ENCODE measurements around the gene EHD4. TPM values are rescaled to one million over a fixed set of nuclear protein-coding genes. Genes with fewer than 3 reads are reported as not detected.

EHD4 gene
- polyA plus RNA-seq, 1 donor, result 13.2 TPM

GRCh38 chr15:41880156-41880877, 92.0 kb downstream of the EHD4 start:
- no peak for DNase-seq

DNA sequence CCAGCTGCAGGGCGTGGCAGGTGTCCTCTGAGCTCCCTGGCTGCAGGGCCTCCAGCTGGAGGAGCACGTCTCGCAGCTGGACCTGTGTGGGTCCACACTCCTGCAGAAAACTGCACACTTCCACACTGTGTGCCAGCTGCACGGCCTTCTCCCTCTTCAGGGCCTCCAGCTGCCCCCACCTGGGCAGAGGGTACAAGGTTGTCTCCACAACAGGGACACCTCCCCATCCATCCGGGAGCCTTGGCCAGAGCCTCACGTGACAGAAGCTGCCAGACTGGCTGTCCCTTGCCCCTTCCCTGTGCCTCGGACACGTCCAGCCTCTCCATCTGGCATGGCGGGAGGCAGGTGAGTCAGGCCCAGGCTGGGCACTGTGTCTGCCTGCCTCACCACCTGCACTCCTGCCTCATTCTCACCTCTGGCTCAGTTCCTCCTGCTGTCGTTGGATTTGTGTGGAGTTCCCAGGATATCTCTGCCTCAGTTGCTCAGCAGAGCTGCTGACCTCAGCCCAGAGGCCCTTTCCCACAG, 93.0 kb downstream of the EHD4 start:
- DNase-seq, result no peak

GRCh38 chr15:41878355-41878699, 94.0 kb downstream of the EHD4 start:
- no peak for DNase-seq

GRCh38 chr15:41877631-41878354, 94.6 kb downstream of the EHD4 start:
- no peak for DNase-seq

DNA sequence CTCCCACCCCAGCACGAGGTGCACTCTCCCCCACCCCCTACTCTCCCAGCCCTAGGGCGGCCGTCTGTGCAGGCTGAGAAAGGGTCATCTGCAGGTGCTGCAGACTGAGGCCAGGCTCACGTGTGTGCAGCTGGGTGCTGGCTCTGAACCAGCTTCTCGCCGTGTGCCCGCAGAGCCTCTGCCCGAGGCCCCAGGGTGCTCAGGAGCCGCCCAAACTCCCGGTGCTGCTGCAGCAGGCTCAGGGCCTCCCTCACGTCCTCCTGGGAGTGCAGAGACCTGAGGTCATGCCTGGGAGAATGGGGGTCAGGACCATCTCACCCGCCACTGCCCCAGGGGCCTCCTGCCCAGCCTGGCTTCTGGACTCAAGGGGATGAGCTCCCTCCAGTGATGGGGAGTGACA, 95.7 kb downstream of the EHD4 start:
- no peak for DNase-seq

GRCh38 chr15:41876007-41876406, 96.3 kb downstream of the EHD4 start:
- no peak for DNase-seq

GRCh38 chr15:41874736-41875135, 97.6 kb downstream of the EHD4 start:
- DNase-seq, result no peak

GRCh38 chr15:41873711-41874110, 98.6 kb downstream of the EHD4 start:
- no peak for DNase-seq

DNA sequence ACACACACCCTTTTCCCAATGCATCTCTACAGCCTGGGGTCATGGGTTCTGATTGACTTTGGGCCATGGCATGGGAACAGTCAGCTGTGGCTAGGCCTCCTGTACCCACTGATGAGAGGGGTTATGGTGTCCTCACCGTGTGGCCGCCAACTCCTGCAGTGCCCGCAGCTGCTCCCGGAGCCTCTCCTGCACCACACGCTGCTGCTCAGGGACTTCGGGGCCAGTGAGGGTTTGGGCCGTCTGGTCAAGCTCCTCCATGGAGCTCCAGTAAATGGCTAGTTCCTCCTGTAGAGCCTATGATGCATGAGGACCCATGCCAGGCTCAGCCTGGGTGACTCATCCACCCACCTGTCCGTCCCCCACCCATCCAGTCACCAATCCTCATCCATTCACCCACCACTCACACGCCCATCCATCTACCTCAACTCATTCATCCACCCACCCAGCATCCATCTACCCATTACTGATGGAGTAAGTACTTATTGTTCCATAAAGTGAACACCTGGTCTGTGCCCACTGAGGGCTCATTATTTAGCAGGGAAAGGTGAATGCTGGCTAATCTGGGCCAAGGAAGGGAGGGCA, 100.1 kb downstream of the EHD4 start:
- DNase-seq, result no peak

DNA sequence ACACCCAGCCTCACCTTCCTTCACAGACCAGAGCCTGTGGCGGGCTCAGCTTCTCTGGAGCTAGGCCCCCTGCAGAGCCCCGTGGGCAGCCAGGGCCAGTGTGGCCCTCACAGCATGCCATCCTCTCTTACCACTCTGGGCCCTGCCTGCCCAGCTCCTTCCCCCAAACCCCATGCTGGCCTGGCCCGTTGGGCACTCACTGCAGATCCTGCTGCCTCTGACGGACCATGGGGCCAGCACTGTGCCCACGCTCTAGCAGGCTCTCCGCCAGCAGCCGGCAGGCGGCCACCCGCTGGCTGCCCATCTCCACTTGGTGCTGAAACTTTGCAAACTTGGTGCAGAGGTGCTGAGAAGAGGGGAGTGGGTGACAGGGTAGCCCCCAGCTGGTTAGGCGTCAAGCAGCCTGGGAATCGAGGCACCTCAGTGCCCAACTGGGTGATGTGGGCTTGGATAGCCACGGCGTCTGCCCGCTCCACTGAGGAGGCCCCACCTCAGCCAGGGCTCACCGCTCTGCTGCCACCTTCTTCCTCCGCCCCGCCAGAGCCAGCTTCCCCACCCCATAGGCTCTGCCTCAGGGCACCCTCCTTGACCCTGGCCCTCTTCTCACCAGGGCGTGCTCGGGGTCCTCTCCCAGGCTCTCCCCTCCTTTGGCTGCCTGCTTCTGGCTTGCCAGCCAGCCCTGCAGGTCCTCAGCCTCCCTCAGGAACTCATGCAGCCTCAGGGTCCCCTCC, 101.0 kb downstream of the EHD4 start:
- DNase-seq, result no peak

- DNase-seq, result no peak
Observed at GRCh38 chr15:41870689-41871081, 101.7 kb downstream of the EHD4 start.

DNA sequence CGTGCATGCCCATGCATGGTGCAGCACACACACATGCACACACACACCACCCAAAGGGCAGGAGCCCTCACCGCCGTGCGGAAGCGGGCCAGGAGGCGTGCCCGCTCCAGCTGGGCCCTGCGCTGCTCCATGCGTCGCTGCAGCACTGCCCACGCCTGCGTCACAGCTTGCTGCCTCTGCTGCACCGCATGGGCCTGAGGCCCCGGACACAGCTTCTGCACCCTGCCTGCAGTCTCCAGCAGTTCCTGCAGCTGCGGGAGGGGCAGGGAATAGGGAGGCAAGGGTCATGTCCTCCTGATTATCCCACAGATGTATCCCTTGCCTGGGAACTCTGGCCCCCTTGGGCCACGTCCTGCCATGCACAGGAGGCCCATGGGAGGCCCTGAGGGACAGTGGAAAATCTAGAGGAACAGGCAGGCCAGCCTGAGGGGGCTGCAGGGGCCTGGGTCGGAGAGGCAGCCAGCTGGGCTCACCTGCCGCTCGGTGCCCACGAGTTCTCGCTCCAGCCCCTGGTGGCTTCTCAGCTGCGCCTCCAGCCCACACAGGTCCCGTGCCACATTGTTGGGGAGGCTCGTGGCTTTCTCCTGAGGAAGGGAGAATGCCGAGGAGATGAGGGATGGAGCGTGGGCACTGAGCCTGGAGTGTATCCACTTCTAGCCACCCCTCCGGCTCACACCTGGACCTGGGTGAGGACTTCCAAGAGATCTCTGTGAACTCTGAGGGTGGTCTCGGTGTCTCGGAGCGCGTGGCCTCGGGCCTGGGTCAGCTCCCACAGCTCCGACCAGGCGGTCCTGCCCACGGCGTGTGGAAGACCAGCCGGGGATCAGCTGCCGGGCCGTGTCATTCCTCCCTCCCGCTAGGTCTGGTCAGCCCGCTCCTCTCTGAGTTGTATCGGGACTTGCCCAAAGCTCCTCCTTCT, 102.3 kb downstream of the EHD4 start:
- no peak for DNase-seq

GRCh38 chr15:41868321-41868720, 104.0 kb downstream of the EHD4 start:
- no peak for DNase-seq

DNA sequence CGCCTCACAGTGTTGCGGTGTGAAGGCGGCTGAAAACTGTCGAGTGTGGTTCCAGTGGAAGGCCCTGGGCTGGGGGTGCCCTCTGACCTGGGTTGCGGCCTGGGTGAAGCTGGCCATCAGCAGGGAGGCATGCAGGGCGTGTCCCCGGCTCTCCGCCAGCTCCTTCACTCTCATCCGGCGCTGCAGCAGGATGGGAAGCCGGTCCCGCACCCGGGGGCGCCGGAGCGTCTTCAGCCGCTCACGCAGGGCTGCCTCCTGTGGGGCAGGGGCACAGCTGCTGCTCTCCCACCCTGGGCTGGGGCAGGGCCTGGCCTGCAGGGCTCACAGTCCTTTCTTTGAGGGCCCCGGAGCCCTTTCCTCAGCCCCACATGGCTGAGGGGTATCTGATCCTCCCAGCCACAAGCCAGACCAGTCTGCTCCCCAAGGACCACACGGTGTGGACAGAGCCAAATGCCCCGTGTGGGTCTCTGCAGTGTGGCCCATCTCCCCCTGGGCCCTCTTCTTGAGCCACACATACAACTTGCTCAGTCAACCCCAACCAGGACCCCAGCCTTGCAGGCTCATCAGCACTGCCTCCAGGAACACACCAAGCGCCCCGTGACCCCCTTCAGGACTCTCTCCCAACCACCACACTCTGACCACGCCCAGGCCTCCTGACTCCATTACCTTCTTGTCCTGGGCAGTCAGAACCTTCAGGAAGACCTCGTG, 105.3 kb downstream of the EHD4 start:
- no peak for DNase-seq

DNA sequence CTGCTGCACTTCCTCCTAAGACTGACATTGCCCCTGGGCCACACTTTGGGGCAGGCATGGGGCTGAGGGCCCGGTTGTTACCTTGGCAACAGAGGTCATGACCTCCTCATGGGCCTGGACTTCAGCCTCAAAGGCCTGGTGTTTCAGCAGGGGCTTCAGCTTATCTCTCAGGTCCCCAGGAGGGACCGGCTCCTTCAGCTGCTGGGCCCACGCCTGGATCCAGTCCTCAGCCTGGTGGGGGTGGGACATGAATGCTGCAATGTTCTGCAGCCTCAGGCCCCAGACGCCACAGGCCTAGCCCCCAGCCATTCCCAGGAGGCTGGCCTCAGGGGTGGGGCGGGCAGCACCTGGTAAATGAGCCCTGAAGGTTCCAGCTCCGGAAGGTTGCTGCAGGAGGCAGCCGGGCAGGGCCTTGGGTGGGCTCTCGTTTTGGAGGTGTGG, 106.1 kb downstream of the EHD4 start:
- DNase-seq, result no peak

GRCh38 chr15:41865490-41866055, 106.8 kb downstream of the EHD4 start:
- DNase-seq, result no peak

GRCh38 chr15:41862515-41863116, 109.7 kb downstream of the EHD4 start:
- no peak for DNase-seq

- no peak for DNase-seq
Observed at GRCh38 chr15:41861736-41862356, 110.5 kb downstream of the EHD4 start.

GRCh38 chr15:41860049-41860828, 112.1 kb downstream of the EHD4 start:
- DNase-seq, result no peak

Measured in left kidney (tissue), 2 donors.